Mammary epithelial cell (primary cell): ENCODE measurements around the gene BRMS1L.

Experiments used
- CTCF ChIP-seq, 2 donors: IDR thresholded peaks in 1 of 2; conservative IDR thresholded peaks in 1 of 2; 2 replicates each; pipeline ENCODE4 v1.5.1; 2011 to 2012; ENCODE audit warnings: inconsistent platforms in 2 of 2, low read length in 2 of 2, mild to moderate bottlenecking in 2 of 2, control low read depth in 1 of 2, low read depth in 1 of 2; ENCODE audit not compliant: insufficient read depth in 1 of 2; ENCODE audit errors: extremely low read depth in 1 of 2
- EZH2 ChIP-seq: IDR thresholded peaks from 2 replicates; pipeline ENCODE4 v1.6.1; 2012; ENCODE audit warnings: low read length, inconsistent platforms, borderline replicate concordance

GRCh38 chr14:35879151-35879648, 53.1 kb downstream of the BRMS1L start:
- TF ChIP-seq CTCF (conservative IDR thresholded peaks at IDR 0.05 in 1 of 2, IDR thresholded peaks at IDR 0.05 in 1 of 2; ENCODE audit: extremely low read depth in 1 of 2, insufficient read depth in 1 of 2, low read depth in 1 of 2, low read length in 2 of 2) (no peak), EZH2 (no peak)
